A673 (cell line): ENCODE data around the gene LPIN3.

Experiments used
- CTCF ChIP-seq: fragments of 300-800, 200-600 bp; sonication (generic); conservative IDR thresholded peaks from 2 replicates; pipeline ENCODE4 v1.5.1; 2017; ENCODE audit warnings: low read depth, mild to moderate bottlenecking, antibody characterized with exemption, low read length, moderate library complexity, mixed read lengths
- EZH2 ChIP-seq: fragments of 200-600 bp; sonication (generic); IDR thresholded peaks from 2 replicates; pipeline ENCODE4 v1.6.1; 2017; ENCODE audit warnings: borderline replicate concordance, low read depth, mild to moderate bottlenecking, mixed read lengths, antibody characterized with exemption, low read length; ENCODE audit not compliant: poor library complexity, severe bottlenecking

GRCh38 chr20:41335591-41335990, 5.0 kb upstream of the LPIN3 start:
- TF ChIP-seq CTCF (no peak), EZH2 (no peak)
